Gastroesophageal sphincter (tissue), 4 donors: ENCODE data around the gene CGREF1. TPM values are rescaled to one million over a fixed set of nuclear protein-coding genes. Genes with fewer than 3 reads are reported as not detected.

Experiments used
- ATAC-seq: fragments of 150-250 bp; one replicate; pipeline ENCODE4 v1.9.1; 2016; ENCODE audit warnings: mild to moderate bottlenecking, moderate library complexity
- H3K27ac ChIP-seq, 4 donors: fragments of 200-600 bp; sonication (generic) in 3 of 4; 1 replicate in 3 of 4; 2 replicates in 1 of 4; pipeline ENCODE4 v1.5.1; 2016 to 2019
- H3K27me3 ChIP-seq: fragments of 200-600 bp; sonication (generic); one replicate; pipeline ENCODE4 v1.5.1; 2019
- H3K36me3 ChIP-seq, 2 donors: fragments of 200-600 bp; sonication (generic); one replicate each; pipeline ENCODE4 v1.5.1; 2019; ENCODE audit warnings: control low read depth in 1 of 2
- H3K4me1 ChIP-seq, 3 donors: fragments of 200-600 bp; sonication (generic); 1 replicate in 2 of 3; 2 replicates in 1 of 3; pipeline ENCODE4 v1.5.1; 2016 to 2019; ENCODE audit warnings: control low read depth in 2 of 3
- H3K4me3 ChIP-seq, 2 donors: fragments of 200-600 bp; sonication (generic); one replicate each; pipeline ENCODE4 v1.5.1; 2019; ENCODE audit warnings: mild to moderate bottlenecking in 1 of 2, moderate library complexity in 1 of 2
- H3K9me3 ChIP-seq, 3 donors: fragments of 200-600 bp; sonication (generic); one replicate each; pipeline ENCODE4 v1.5.1; 2017 to 2019; ENCODE audit warnings: control low read depth in 2 of 3
- EP300 ChIP-seq: sonication (generic); formaldehyde crosslinking; IDR thresholded peaks from one replicate; pipeline ENCODE4 v1.6.1; 2017; ENCODE audit warnings: antibody characterized with exemption, mild to moderate bottlenecking
- POLR2A ChIP-seq, 2 donors: fragments of 450-650 bp; IDR thresholded peaks; one replicate each; pipeline ENCODE4 v1.6.1; 2017; ENCODE audit warnings: antibody characterized with exemption in 2 of 2, mild to moderate bottlenecking in 2 of 2, moderate library complexity in 1 of 2
- POLR2AphosphoS5 ChIP-seq: sonication (generic); formaldehyde crosslinking; IDR thresholded peaks from one replicate; pipeline ENCODE4 v1.6.1; 2017; ENCODE audit warnings: antibody characterized with exemption
- WGBS, 2 donors: methylation state at CpG; one replicate each; pipeline ENCODE4 v1.1.5; 2018; ENCODE audit warnings: low coverage in 1 of 2; 5-methylcytosine and 5-hydroxymethylcytosine counted together
- total RNA-seq, 4 donors: library from RNA; depleted of rRNA; stranded (reverse); fragments of >200 nt; gene quantifications; one replicate each; pipeline ENCODE4 v1.1.0, GENCODE V29; 2016
- TF ChIP-seq, protein P1 (sequence below), 4 experiments: fragments of 200-600 bp in 2 of 4; fragments of 450-650 bp in 2 of 4; sonication (generic) in 1 of 4; IDR thresholded peaks; one replicate each; pipeline ENCODE4 v1.5.1; 2017 to 2019; ENCODE audit warnings: antibody characterized with exemption in 4 of 4, mild to moderate bottlenecking in 2 of 4, moderate library complexity in 2 of 4

The CGREF1 gene
- total RNA-seq, 4 donors from 2014 or later = 1.0 TPM; not detected in 3

DNA sequence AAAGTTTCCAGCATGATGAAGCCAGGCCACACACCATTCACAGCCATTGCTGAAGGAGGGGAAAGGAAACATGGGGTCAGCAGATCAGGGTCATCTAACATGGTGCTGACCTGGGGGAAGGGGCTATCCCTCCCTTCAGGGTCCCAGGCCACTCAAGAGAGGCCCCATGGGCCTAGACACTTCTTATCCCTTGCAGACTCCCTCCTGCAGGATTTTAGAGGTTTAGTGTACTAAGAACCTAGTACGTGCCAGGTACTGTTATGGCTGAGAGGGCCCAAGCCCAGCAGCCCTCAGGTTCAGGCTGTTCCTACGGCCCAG is 23.5 kb downstream of the CGREF1 start:
- TF ChIP-seq POLR2A (IDR thresholded peaks at IDR 0.05) (no peak), POLR2AphosphoS5 (no peak), EP300 (no peak)
- TF ChIP-seq, protein P1, sequence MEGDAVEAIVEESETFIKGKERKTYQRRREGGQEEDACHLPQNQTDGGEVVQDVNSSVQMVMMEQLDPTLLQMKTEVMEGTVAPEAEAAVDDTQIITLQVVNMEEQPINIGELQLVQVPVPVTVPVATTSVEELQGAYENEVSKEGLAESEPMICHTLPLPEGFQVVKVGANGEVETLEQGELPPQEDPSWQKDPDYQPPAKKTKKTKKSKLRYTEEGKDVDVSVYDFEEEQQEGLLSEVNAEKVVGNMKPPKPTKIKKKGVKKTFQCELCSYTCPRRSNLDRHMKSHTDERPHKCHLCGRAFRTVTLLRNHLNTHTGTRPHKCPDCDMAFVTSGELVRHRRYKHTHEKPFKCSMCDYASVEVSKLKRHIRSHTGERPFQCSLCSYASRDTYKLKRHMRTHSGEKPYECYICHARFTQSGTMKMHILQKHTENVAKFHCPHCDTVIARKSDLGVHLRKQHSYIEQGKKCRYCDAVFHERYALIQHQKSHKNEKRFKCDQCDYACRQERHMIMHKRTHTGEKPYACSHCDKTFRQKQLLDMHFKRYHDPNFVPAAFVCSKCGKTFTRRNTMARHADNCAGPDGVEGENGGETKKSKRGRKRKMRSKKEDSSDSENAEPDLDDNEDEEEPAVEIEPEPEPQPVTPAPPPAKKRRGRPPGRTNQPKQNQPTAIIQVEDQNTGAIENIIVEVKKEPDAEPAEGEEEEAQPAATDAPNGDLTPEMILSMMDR (IDR thresholded peaks at IDR 0.05) = no peak
- Histone ChIP-seq H3K27ac (no peak overlapping the region), H3K9me3 (no peaks in the 10 kb centered on the region), H3K36me3 (peaks cover 0 to 32% of the 10 kb centered on the region in 2 donors), H3K4me1 (peaks cover 0 to 13% (median 4%) of the 10 kb centered on the region in 3 donors), H3K27me3 (no peaks in the 10 kb centered on the region), H3K4me3 (no peak overlapping the region)
- whole genome bisulfite sequencing, 2 donors = 100% methylated on average over 1 of the region's 2 CpGs; no CpG with 5 or more reads in 1 of the 2 donors
- no peak for ATAC-seq

DNA sequence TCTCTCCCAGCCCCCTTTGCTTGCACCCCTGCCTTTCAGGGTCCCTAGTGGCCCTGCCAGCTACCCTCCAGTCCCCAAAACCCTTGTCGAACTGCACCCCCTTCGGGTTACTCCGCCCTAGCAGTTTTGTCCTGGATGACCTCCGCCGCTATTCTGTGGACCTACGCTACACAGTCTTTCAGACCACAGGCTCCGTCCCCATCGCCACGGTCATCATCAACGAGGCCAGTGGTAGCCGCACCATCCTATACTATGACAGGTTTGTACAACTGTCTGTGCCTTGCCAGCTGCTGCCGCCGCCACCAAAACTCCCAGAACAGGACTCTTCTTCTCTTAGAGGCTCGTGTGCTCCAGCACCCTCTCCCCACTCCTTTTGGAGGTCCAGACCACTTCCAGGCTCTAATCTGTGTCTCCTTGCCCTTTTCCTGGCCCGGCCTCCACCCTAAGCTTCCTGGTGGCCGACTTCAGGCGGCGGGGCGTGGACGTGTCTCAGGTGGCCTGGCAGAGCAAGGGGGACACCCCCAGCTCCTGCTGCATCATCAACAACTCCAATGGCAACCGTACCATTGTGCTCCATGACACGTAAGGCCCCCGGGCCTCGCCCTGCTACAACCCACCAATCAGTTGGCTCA is 24.5 kb downstream of the CGREF1 start:
- Histone ChIP-seq H3K27ac (no peak overlapping the region), H3K27me3 (no peaks in the 10 kb centered on the region), H3K36me3 (peaks cover 0 to 23% of the 10 kb centered on the region in 2 donors), H3K9me3 (no peaks in the 10 kb centered on the region), H3K4me1 (peaks cover 0 to 13% (median 4%) of the 10 kb centered on the region in 3 donors), H3K4me3 (no peak overlapping the region)
- WGBS, 2 donors = 86 to 87% methylated on average over 7 to 23 of the region's 24 CpGs
- ATAC-seq = no peak
- TF ChIP-seq, protein P1 (IDR thresholded peaks at IDR 0.05) = no peak
- no peak for TF ChIP-seq POLR2AphosphoS5
- TF ChIP-seq POLR2A (IDR thresholded peaks at IDR 0.05) = no peak
- no peak for TF ChIP-seq EP300

DNA sequence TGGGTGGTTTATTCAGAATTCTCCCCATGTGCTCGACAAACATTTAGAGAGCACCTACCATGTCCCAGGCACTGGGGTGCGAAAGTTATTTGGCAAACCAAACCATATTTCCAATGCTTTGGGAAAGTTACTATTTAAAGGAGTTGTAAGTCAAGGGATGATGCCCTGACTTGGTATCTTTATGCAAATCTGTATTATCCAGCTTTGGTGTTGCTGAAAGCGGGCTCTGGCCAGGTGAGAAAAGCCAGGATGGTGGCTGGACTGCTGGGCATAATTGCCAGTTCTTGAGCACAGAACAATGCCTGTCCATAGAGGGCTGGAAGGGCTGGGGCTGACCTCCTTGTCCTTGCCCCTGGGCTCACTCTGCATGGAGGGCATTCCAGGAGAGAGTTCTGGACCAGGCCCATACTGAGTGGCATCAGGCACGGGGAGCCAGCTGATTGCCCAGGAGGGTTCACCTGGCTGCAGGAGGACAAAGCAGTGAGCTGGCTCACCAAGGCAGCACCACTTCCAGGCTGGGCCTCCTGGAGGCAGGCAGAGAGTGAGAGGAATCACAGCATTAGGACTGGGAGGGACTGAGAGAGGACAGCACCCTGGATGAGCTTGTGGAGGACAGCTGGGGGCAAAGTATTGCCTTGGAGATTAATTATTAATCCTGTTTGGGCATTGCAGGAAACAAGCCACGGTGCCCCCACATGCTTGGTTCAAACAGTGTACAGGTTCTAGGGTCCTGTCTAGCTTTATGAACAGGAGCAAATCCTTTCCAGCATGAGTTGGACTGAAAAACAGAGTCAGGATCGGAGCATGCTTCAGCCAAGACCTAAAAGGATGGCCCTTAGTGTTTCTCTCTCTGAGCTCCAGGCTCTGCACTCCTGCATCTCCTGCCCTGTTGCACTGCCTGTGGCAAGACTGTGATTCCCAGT is 25.2 kb downstream of the CGREF1 start:
- H3K27me3 ChIP-seq = no peaks in the 10 kb centered on the region
- ATAC-seq = no peak
- H3K36me3 ChIP-seq = peaks cover 0 to 20% of the 10 kb centered on the region in 2 donors
- TF ChIP-seq POLR2AphosphoS5 = no peak
- TF ChIP-seq EP300 = no peak
- TF ChIP-seq, protein P1 (IDR thresholded peaks at IDR 0.05) = no peak
- no peak for TF ChIP-seq POLR2A (IDR thresholded peaks at IDR 0.05)
- 77 to 90% methylated on average over 2 to 3 of the region's 6 CpGs for WGBS, 2 donors
- H3K4me1 ChIP-seq = peaks cover 0 to 14% (median 4%) of the 10 kb centered on the region in 3 donors
- no peaks in the 10 kb centered on the region for H3K9me3 ChIP-seq
- no peak overlapping the region for H3K4me3 ChIP-seq
- H3K27ac ChIP-seq = no peak overlapping the region

DNA sequence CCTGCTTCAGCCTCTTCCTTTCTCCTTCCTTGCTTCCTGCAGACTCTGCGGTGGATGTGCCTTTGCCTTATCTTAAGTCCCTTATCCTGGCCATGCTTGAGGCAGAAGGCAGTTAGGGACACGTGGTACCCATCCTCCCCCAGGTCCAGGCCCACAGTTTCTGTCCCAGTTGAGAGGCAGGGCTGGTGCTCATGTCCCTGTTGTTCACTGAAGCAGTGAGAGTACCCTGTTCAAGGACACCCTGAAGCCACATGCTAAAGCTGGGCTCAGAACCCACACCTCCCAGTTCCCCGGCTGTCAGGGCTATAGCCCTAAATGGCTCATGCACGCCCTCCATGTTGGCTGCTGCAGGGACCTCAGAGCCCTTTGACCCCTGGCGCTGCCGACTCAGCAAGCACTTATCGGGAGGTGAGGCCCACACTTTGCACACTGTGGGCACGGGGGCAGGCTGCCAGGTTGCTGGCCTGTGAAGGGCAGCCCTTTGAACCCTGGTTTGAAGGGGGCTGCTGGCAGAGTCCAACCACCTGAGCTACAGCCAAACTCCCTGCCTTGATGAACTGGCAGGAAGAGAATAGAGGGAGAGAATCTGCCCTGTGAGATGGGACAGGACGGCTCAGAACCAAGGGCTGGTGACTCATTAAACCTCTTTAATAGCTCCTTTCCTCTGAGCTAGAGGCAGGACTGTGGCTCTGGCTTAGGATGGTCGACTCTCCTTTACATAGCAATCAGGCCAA is 26.1 kb downstream of the CGREF1 start:
- Histone ChIP-seq H3K27me3 (no peaks in the 10 kb centered on the region), H3K36me3 (peaks cover 0 to 20% of the 10 kb centered on the region in 2 donors), H3K27ac (no peak overlapping the region), H3K4me3 (no peak overlapping the region), H3K4me1 (peaks cover 0 to 23% (median 4%) of the 10 kb centered on the region in 3 donors), H3K9me3 (no peaks in the 10 kb centered on the region)
- no peak for ATAC-seq
- WGBS, 2 donors = 80 to 100% methylated on average over 1 to 2 of the region's 10 CpGs
- TF ChIP-seq, protein P1 (IDR thresholded peaks at IDR 0.05) = no peak
- TF ChIP-seq POLR2A (IDR thresholded peaks at IDR 0.05) (no peak), POLR2AphosphoS5 (no peak), EP300 (no peak)
